Lower leg skin (tissue), 4 donors: ENCODE measurements around the gene TUBGCP3. TPM values are rescaled to one million over a fixed set of nuclear protein-coding genes. Genes with fewer than 3 reads are reported as not detected.
A peak's percentile ranks its signal among the peaks of the same experiment; 100 is the strongest.

Experiments used
- DNase-seq, 2 donors: peaks; one replicate each; pipeline ENCODE4 v3.0.0-alpha.2; 2019; ENCODE audit warnings: low spot score in 2 of 2
- H3K4me3 ChIP-seq: fragments of 200-600 bp; sonication (generic); 2 replicates; pipeline ENCODE4 v1.5.1; 2017; ENCODE audit warnings: mild to moderate bottlenecking, low read depth; ENCODE audit not compliant: poor library complexity, severe bottlenecking
- POLR2A ChIP-seq, 2 donors: fragments of 450-650 bp; IDR thresholded peaks; one replicate each; pipeline ENCODE4 v1.6.1; 2016 to 2017; ENCODE audit warnings: antibody characterized with exemption in 2 of 2, mild to moderate bottlenecking in 1 of 2, moderate library complexity in 1 of 2
- WGBS, 2 donors: methylation state at CpG; one replicate each; pipeline ENCODE4 v1.1.5; 2018; 5-methylcytosine and 5-hydroxymethylcytosine counted together
- intact Hi-C: fragments of 100-400 bp; cut with DNase I; formaldehyde crosslinking; loops from one replicate; pipeline ENCODE4 v1.15.0; 2023; ENCODE audit warnings: low total_unique reads
- total RNA-seq, 4 donors: library from RNA; depleted of rRNA; stranded (reverse); fragments of >200 nt; gene quantifications; one replicate each; pipeline ENCODE4 v1.1.0, GENCODE V29; 2016
- TF ChIP-seq, protein P1 (sequence below), 3 donors: fragments of 450-650 bp; IDR thresholded peaks; one replicate each; pipeline ENCODE4 v1.5.1; 2016; ENCODE audit warnings: antibody characterized with exemption in 3 of 3, mild to moderate bottlenecking in 3 of 3, moderate library complexity in 2 of 3

Gene TUBGCP3
- total RNA-seq, 4 donors from 2014 or later = 20.0 to 35.4 (median 22.9) TPM

DNA sequence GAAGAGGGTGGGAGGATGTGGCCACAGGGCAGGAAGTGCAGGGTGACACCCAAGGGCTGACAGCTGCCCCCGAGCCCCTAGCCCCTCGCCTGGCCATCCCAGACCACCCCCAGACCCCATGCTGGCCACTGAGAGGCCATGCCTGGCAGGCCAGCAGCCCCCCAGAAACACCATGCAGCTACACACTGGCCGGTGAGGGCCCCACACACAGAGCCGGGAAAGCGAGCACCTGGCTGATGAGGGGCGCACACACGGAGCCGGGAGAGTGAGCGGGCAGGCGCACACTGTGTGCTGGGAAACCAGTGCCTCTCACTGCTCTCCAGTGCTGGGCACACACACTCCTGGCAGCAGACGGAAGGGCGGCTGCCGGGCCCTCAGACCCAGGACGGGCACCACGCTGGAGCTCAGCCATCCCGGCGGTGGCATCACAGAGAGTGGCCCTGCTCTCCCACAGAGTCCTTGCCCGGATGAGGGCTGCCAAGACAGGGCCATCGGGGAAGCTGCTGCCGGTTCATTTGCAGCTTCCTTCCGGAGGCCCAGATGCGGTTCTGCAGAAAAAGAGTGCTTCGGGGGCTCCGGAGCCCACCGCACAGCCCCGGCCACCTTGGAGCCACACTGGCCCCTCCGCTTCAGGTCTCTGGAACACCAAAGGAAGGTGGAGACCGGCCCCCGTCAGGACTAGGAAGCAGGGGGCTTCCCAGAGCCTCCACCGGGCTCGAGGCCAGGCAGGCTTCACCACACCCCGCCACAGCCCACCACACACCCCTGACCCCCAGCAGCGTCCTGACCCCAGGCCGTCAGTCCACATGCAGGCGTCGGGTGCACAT is 135.4 kb downstream of the TUBGCP3 start:
- intact Hi-C loops = no loop called here
- no peak overlapping the region for H3K4me3 ChIP-seq
- WGBS, 2 donors = 83 to 90% methylated on average over 21 to 24 of the region's 36 CpGs
- no peak for TF ChIP-seq POLR2A (IDR thresholded peaks at IDR 0.05)
- TF ChIP-seq, protein P1, sequence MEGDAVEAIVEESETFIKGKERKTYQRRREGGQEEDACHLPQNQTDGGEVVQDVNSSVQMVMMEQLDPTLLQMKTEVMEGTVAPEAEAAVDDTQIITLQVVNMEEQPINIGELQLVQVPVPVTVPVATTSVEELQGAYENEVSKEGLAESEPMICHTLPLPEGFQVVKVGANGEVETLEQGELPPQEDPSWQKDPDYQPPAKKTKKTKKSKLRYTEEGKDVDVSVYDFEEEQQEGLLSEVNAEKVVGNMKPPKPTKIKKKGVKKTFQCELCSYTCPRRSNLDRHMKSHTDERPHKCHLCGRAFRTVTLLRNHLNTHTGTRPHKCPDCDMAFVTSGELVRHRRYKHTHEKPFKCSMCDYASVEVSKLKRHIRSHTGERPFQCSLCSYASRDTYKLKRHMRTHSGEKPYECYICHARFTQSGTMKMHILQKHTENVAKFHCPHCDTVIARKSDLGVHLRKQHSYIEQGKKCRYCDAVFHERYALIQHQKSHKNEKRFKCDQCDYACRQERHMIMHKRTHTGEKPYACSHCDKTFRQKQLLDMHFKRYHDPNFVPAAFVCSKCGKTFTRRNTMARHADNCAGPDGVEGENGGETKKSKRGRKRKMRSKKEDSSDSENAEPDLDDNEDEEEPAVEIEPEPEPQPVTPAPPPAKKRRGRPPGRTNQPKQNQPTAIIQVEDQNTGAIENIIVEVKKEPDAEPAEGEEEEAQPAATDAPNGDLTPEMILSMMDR (IDR thresholded peaks at IDR 0.05) = no peak
- DNase-seq = no peak

DNA sequence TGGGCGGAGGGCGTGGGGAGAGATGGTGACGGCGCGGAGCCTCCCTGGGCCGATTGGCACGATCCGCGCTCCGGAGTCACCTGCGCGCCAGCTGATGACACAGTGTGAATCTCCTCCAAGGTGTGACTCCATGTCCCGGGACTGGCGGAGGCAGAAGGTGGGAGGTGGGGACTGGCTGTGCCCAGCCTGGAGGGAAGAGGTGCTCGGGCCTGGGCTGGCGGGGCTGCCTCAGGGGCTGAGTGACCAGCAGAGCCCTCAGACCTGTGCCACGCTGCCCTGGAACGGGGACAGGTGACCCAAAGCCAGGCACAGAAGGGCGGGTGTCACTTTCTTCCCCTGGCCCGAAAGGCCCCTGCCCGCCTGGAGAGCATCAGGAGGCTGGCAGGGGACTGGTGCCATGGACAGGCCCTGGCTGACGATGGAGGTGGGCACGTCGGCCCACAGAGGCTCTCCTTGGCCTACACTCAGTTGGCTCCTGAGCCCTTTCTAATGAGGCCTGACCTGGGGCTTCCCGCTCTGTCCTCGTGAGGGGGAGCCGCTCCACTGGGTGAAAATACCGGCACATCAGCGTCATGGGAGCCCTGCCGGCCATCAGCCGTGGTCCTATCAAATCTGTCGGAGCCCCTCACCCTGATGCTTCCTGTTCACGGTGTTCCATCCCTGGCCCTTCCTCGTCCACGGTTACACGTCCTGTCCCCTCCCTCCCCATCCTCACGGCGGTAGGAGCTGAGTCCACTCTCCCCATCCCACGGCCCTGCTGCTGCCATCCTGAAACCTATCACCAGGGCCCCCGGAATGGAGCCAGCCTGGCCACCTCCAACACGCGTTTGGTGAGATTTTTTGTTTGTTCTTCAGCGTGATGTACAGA is 136.2 kb downstream of the TUBGCP3 start:
- intact Hi-C loops = no loop called here
- peak in 1 of 2 donors; percentile 80 for DNase-seq
- TF ChIP-seq, protein P1 (IDR thresholded peaks at IDR 0.05) = no peak
- TF ChIP-seq POLR2A (IDR thresholded peaks at IDR 0.05) = no peak

DNA sequence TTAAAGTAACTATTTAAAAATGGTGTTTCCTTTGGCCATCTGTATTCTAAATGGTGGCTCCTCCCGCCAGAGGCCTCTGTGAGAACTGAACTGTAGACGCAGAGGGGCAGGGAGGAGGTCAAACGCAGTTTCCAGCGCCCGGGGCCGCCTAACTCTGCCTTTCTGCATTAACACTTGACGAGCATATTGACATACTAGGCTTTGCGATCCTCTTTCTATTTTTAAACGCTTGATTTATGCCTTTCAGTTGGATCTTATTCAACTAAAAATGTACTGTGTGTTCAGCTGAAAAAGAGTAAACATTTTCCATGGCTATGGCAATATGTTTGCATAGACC is 137.1 kb downstream of the TUBGCP3 start:
- WGBS, 2 donors = 23 to 24% methylated on average over 9 of the region's 9 CpGs
- intact Hi-C loops = no loop called here
- H3K4me3 ChIP-seq = no peak overlapping the region
- TF ChIP-seq, protein P1 (IDR thresholded peaks at IDR 0.05) = no peak
- no peak for TF ChIP-seq POLR2A (IDR thresholded peaks at IDR 0.05)
- no peak for DNase-seq

More for the DNA sequence above, 136.2 kb downstream of the TUBGCP3 start:
- WGBS, 2 donors = 84 to 86% methylated on average over 41 to 43 of the region's 43 CpGs
- no peak overlapping the region for H3K4me3 ChIP-seq

DNA sequence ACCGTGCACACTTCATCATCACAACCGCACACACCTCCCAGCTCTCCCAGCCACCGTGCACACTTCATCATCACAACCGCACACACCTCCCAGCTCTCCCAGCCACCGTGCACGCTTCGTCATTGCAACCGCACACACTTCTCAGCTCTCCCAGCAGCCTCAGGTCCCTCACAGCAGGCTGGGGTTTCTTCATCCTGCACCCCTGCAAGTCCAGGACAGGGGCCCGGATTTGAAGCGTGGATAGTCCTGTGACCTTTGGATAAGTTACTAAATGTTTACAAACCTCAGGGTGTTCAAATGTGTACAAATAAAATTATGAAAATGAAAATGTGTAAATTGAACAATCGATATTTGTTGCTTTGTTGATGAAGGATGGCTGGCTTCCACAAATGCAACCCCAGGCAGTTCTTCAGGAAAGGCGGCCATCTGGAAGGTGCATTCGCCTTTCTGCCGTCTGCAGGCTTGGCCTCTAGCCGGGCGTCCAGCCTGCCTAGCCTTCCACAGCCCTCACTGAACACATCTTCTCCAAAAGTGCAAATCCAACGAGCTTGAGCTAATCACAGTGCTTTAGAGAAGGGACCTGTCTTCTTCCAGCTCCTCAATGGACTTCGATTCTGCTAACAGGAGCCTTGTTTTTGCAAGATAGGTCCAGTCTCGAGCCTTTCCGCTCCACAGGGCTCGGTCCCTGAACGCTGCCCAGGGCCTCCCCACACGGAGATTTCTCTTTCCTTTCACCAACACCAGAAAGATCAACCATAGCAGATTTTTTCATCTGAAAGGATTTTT is 137.6 kb downstream of the TUBGCP3 start:
- WGBS, 2 donors = 81 to 83% methylated on average over 21 to 23 of the region's 23 CpGs
- intact Hi-C loops = no loop called here
- no peak for TF ChIP-seq POLR2A (IDR thresholded peaks at IDR 0.05)
- TF ChIP-seq, protein P1 (IDR thresholded peaks at IDR 0.05) = no peak
- H3K4me3 ChIP-seq = no peak overlapping the region
- no peak for DNase-seq

DNA sequence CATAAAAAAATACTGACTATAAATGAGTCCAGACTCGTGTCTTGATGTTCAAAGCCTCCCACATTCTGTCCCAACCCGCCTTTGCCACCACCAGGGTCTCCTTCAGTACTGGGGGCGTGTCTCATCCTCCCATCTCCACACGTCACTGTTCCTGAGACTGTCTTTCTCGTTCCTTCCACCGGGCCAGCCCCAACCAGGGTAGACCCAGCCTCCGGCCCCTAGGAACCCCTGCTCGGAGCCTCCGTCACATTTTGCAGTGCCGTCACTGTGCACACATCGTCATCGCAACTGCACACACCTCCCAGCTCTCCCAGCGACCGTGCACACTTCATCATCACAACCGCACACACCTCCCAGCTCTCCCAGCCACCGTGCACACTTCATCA is 138.4 kb downstream of the TUBGCP3 start:
- no peak overlapping the region for H3K4me3 ChIP-seq
- intact Hi-C loops = loop anchor here (5.0 kb wide), 1 partner anchor 972 kb away; no protein-coding TSS in a partner anchor
- 66 to 70% methylated on average over 15 to 16 of the region's 16 CpGs for WGBS, 2 donors
- no peak for TF ChIP-seq POLR2A (IDR thresholded peaks at IDR 0.05)
- DNase-seq = no peak
